MCF 10A (cell line): ENCODE data around the gene NLRC5. TPM values are rescaled to one million over a fixed set of nuclear protein-coding genes. Genes with fewer than 3 reads are reported as not detected.

Source experiments
- BruUV-seq: library from RNA; stranded (reverse); fragments of 400-500 nt; replicated peaks from 2 replicates; lab custom pipeline; 2021; lab: Mats Ljungman, UMichigan
- CTCF ChIA-PET: fragments of 300-600 bp; sonication (Branson Sonifier 250); formaldehyde crosslinking; extraction: SDS; loops from one replicate; lab custom pipeline; 2021; ENCODE audit warnings: antibody characterized with exemption, inconsistent platforms; lab: Yijun Ruan, JAX
- POLR2A ChIA-PET: fragments of 300-600, 350-650 bp; sonication (Branson Sonifier 250); formaldehyde crosslinking; extraction: SDS; loops from one replicate; lab custom pipeline; 2020; ENCODE audit warnings: antibody characterized with exemption, inconsistent platforms; lab: Yijun Ruan, JAX
- DNase-seq: peaks from one replicate; pipeline ENCODE4 v3.0.0-alpha.2; 2018; ENCODE audit not compliant: unreplicated experiment
- H3K27ac Mint-ChIP-seq: one replicate; pipeline ENCODE4 v1.8.0; 2022; ENCODE audit warnings: mild to moderate bottlenecking, low read depth, mixed read lengths; ENCODE audit not compliant: unreplicated experiment
- H3K27me3 Mint-ChIP-seq: one replicate; pipeline ENCODE4 v1.8.0; 2022; ENCODE audit warnings: mixed read lengths; ENCODE audit not compliant: insufficient read depth, unreplicated experiment
- H3K36me3 Mint-ChIP-seq: one replicate; pipeline ENCODE4 v1.8.0; 2022; ENCODE audit warnings: mild to moderate bottlenecking, moderate library complexity, mixed read lengths; ENCODE audit not compliant: insufficient read depth, unreplicated experiment
- H3K4me1 Mint-ChIP-seq: one replicate; pipeline ENCODE4 v1.8.0; 2022; ENCODE audit warnings: mixed read lengths; ENCODE audit not compliant: insufficient read depth, unreplicated experiment
- H3K4me3 Mint-ChIP-seq: one replicate; pipeline ENCODE4 v1.8.0; 2022; ENCODE audit warnings: mild to moderate bottlenecking, moderate library complexity, mixed read lengths; ENCODE audit not compliant: unreplicated experiment
- H3K9me3 Mint-ChIP-seq: one replicate; pipeline ENCODE4 v1.8.0; 2022; ENCODE audit warnings: mixed read lengths; ENCODE audit not compliant: unreplicated experiment
- intact Hi-C: fragments of 100-400 bp; cut with micrococcal nuclease; formaldehyde crosslinking; loops from 2 replicates; pipeline ENCODE4 v1.14.1; 2022
- total RNA-seq: library from RNA; stranded (reverse); gene quantifications from 2 replicates; pipeline ENCODE4 v1.2.3, GENCODE V29; 2022
- TF ChIP-seq, protein P1 (sequence below): fragments of 200-600 bp; IDR thresholded peaks from one replicate; pipeline ENCODE4 v1.8.0; 2022; ENCODE audit warnings: antibody characterized with exemption, mild to moderate bottlenecking; ENCODE audit not compliant: unreplicated experiment

NLRC5 gene
- total RNA-seq, 1 experiment from 2014 or later = 8.0 TPM

DNA sequence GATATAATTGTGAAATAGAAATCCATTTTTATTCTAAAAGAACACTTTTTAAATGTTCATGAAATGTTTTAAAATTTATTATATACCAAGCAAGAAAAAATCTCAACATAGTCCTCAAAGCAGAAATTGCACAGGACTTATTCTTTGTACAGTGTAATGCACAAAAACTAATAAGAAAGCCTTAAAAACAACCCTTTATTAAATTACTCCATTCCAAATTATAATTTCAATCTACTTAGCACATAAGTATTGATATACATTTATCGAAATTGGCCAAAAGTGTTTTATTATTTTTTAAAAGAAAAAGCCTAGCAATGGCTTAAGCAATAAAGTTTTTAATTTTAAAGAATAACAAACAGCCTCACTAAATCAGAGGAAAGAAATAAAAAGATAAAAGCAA lies 19.1 kb downstream of the NLRC5 start:
- no peaks in the 10 kb centered on the region for H3K9me3 Mint-ChIP-seq
- CTCF ChIA-PET = no interaction called here

DNA sequence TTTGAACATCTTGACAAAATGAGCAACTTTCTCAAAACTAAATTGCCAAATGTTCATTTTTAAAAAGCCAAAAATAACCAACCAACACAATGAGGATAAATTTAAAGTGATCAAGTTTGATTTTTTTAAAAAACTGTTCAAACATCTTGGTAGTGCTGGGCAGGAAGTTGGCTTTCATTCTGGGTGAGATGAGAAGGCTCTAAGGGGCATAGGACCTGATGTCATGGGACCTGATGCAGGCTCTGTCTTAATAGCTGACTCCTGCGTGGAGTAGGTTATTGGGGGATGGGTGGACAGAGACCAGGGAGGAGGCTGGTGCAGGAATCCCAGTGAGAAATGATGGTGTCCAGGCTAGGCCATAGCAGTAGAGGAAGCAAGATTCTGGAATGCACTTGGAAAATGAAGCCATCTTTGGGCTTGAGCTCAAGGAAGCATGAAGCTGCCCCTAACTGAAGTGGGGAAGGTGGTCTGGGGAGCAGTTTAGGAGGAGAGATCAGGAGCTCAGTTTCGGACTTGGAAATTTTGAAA lies 20.4 kb downstream of the NLRC5 start:
- Mint-ChIP-seq H3K27ac (no peak overlapping the region), H3K27me3 (no peaks in the 10 kb centered on the region), H3K4me1 (no peaks in the 10 kb centered on the region), H3K9me3 (no peaks in the 10 kb centered on the region), H3K36me3 (no peaks in the 10 kb centered on the region), H3K4me3 (no peak overlapping the region)
- TF ChIP-seq, protein P1, sequence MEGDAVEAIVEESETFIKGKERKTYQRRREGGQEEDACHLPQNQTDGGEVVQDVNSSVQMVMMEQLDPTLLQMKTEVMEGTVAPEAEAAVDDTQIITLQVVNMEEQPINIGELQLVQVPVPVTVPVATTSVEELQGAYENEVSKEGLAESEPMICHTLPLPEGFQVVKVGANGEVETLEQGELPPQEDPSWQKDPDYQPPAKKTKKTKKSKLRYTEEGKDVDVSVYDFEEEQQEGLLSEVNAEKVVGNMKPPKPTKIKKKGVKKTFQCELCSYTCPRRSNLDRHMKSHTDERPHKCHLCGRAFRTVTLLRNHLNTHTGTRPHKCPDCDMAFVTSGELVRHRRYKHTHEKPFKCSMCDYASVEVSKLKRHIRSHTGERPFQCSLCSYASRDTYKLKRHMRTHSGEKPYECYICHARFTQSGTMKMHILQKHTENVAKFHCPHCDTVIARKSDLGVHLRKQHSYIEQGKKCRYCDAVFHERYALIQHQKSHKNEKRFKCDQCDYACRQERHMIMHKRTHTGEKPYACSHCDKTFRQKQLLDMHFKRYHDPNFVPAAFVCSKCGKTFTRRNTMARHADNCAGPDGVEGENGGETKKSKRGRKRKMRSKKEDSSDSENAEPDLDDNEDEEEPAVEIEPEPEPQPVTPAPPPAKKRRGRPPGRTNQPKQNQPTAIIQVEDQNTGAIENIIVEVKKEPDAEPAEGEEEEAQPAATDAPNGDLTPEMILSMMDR = no peak
- intact Hi-C loops = no loop called here
- DNase-seq = no peak
- POLR2A ChIA-PET = no interaction called here
- CTCF ChIA-PET = interaction anchor here (0.8 to 1.5 kb wide), 2 partner anchors 10 to 22 kb away, joined by 3 read pairs; no protein-coding TSS in a partner anchor
- no TSS peak for BruUV-seq

More for the DNA sequence above, 19.1 kb downstream of the NLRC5 start:
- Mint-ChIP-seq H3K36me3 (no peaks in the 10 kb centered on the region), H3K4me1 (no peaks in the 10 kb centered on the region), H3K27ac (no peak overlapping the region), H3K27me3 (no peaks in the 10 kb centered on the region), H3K4me3 (no peak overlapping the region)
- TF ChIP-seq, protein P1 = no peak
- POLR2A ChIA-PET = no interaction called here
- intact Hi-C loops = no loop called here
- no peak for DNase-seq
- BruUV-seq = no TSS peak

GRCh38 chr16:57012353-57012752 lies 23.0 kb downstream of the NLRC5 start:
- no peak overlapping the region for H3K4me3 Mint-ChIP-seq
- no peaks in the 10 kb centered on the region for H3K4me1 Mint-ChIP-seq
- no peaks in the 10 kb centered on the region for H3K9me3 Mint-ChIP-seq
- POLR2A ChIA-PET = interaction anchor here (0.6 kb wide), 1 partner anchor 10 kb away, joined by 3 read pairs; no protein-coding TSS in a partner anchor
- no peak overlapping the region for H3K27ac Mint-ChIP-seq
- CTCF ChIA-PET = interaction anchor here (0.6 kb wide), 1 partner anchor 262 kb away, joined by 3 read pairs; no protein-coding TSS in a partner anchor
- no peak for DNase-seq
- BruUV-seq = no TSS peak
- intact Hi-C loops = no loop called here
- TF ChIP-seq, protein P1 = no peak
- no peaks in the 10 kb centered on the region for H3K27me3 Mint-ChIP-seq
- no peaks in the 10 kb centered on the region for H3K36me3 Mint-ChIP-seq

GRCh38 chr16:57013229-57013628 lies 23.9 kb downstream of the NLRC5 start:
- DNase-seq = no peak
- BruUV-seq = no TSS peak
- no peak overlapping the region for H3K4me3 Mint-ChIP-seq
- no peaks in the 10 kb centered on the region for H3K4me1 Mint-ChIP-seq
- no peaks in the 10 kb centered on the region for H3K27me3 Mint-ChIP-seq
- POLR2A ChIA-PET = no interaction called here
- H3K9me3 Mint-ChIP-seq = no peaks in the 10 kb centered on the region
- TF ChIP-seq, protein P1 = no peak
- H3K27ac Mint-ChIP-seq = no peak overlapping the region
- H3K36me3 Mint-ChIP-seq = no peaks in the 10 kb centered on the region
- intact Hi-C loops = no loop called here
- CTCF ChIA-PET = no interaction called here
